K562 (cell line): ENCODE data around the gene ZSWIM6. TPM values are rescaled to one million over a fixed set of nuclear protein-coding genes. Genes with fewer than 3 reads are reported as not detected.

Source experiments
- ATAC-seq: fragments of 200-7000 bp; cut with Tn5 transposase; 3 replicates; pipeline ENCODE4 v1.9.1; 2020; ENCODE audit warnings: moderate library complexity
- BruUV-seq: library from RNA; stranded (reverse); fragments of 400-500 nt; replicated peaks from 2 replicates; lab custom pipeline; 2021; lab: Mats Ljungman, UMichigan
- CTCF ChIA-PET: fragments of 300-600 bp; formaldehyde crosslinking; extraction: SDS; loops from one replicate; lab custom pipeline; 2021; ENCODE audit warnings: low intra/inter-chr PET ratio; lab: Yijun Ruan, JAX
- POLR2A ChIA-PET: fragments of 300-600, 350-650 bp; sonication (Branson Sonifier 250); formaldehyde crosslinking; extraction: SDS; loops from one replicate; lab custom pipeline; 2021; ENCODE audit warnings: antibody characterized with exemption, inconsistent platforms; lab: Yijun Ruan, JAX
- DNase-seq, 4 experiments: peaks; one replicate each; pipeline versions ENCODE4 v3.0.0 to v3.0.0-alpha.2; 2011 to 2018; ENCODE audit warnings: low spot score in 3 of 4, mixed read lengths in 3 of 4; ENCODE audit errors: extremely low read depth in 1 of 4
- FAIRE-seq: peaks from 2 replicates; lab custom pipeline; 2011; peaks lifted over from hg19 to GRCh38; lab: Jason Lieb, UNC
- H2AFZ ChIP-seq: 2 replicates; pipeline ENCODE4 v1.6.0; 2011; ENCODE audit warnings: low read depth, low read length, control low read depth, inconsistent platforms
- H3K27ac ChIP-seq: fragments of 200-600 bp; 3 replicates; pipeline ENCODE4 v1.8.0; 2011; ENCODE audit warnings: low read depth, mild to moderate bottlenecking, control low read depth, inconsistent platforms, low read length, moderate library complexity, mixed read lengths; ENCODE audit errors: extremely low read depth
- H3K27me3 ChIP-seq, 2 experiments: fragments of 300-600 bp in 1 of 2; 2 replicates in 1 of 2; 3 replicates in 1 of 2; pipeline versions ENCODE4 v1.6.0 to v1.8.0; 2011; ENCODE audit warnings: inconsistent platforms in 2 of 2, low read length in 2 of 2, mild to moderate bottlenecking in 1 of 2, mixed read lengths in 1 of 2, moderate library complexity in 1 of 2; ENCODE audit not compliant: control insufficient read depth in 2 of 2, insufficient read depth in 2 of 2
- H3K36me3 ChIP-seq: fragments of 300-600 bp; 3 replicates; pipeline ENCODE4 v1.8.0; 2011; ENCODE audit warnings: mild to moderate bottlenecking, low read length, inconsistent platforms; ENCODE audit not compliant: control insufficient read depth, insufficient read depth
- H3K4me1 ChIP-seq, 2 experiments: fragments of 200-600 bp in 1 of 2; replicated peaks in 1 of 2; 2 replicates in 1 of 2; 3 replicates in 1 of 2; pipeline versions ENCODE4 v1.5.1 to v1.8.0; 2011; ENCODE audit warnings: inconsistent platforms in 2 of 2, low read length in 2 of 2, mild to moderate bottlenecking in 1 of 2, mixed read lengths in 1 of 2, moderate library complexity in 1 of 2; ENCODE audit not compliant: control insufficient read depth in 2 of 2, insufficient read depth in 2 of 2
- H3K4me2 ChIP-seq: 2 replicates; pipeline ENCODE4 v1.6.1; 2011; ENCODE audit warnings: low read length, control low read depth, inconsistent platforms, mixed read lengths; ENCODE audit not compliant: insufficient read depth
- H3K4me3 ChIP-seq: fragments of 200-600 bp; sonication (generic), shearing (Covaris generic); 2 replicates; pipeline ENCODE4 v1.5.1; 2016; ENCODE audit warnings: control low read depth, inconsistent platforms
- H3K79me2 ChIP-seq: fragments of 200-600 bp; 3 replicates; pipeline ENCODE4 v1.8.0; 2011; ENCODE audit warnings: low read length, inconsistent platforms; ENCODE audit not compliant: control insufficient read depth, insufficient read depth
- H3K9ac ChIP-seq, 2 experiments: 2 replicates each; pipeline versions ENCODE4 v1.6.0 to v1.6.1; 2011; ENCODE audit warnings: low read depth in 2 of 2, low read length in 2 of 2, control low read depth in 1 of 2, inconsistent platforms in 1 of 2, mild to moderate bottlenecking in 1 of 2, mixed read lengths in 1 of 2; ENCODE audit not compliant: insufficient read depth in 1 of 2
- H3K9me1 ChIP-seq: one replicate; pipeline ENCODE4 v1.6.0; 2011; ENCODE audit warnings: inconsistent platforms, mild to moderate bottlenecking, low read length, moderate library complexity; ENCODE audit not compliant: control insufficient read depth, insufficient read depth
- H3K9me3 ChIP-seq: replicated peaks from 2 replicates; pipeline ENCODE4 v1.5.1; 2011; ENCODE audit warnings: low read depth, low read length, inconsistent platforms; ENCODE audit not compliant: control insufficient read depth, insufficient read depth
- H4K20me1 ChIP-seq: replicated peaks from 2 replicates; pipeline ENCODE4 v1.6.1; 2011; ENCODE audit warnings: low read length, inconsistent platforms, mixed read lengths; ENCODE audit not compliant: control insufficient read depth, insufficient read depth
- BDP1 ChIP-seq: IDR thresholded peaks from 3 replicates; pipeline ENCODE4 v1.6.1; 2011; ENCODE audit not compliant: insufficient read length, insufficient read depth
- CC2D1A ChIP-seq: fragments of 450-650 bp; IDR thresholded peaks from 2 replicates; pipeline ENCODE4 v1.6.1; 2017; ENCODE audit warnings: mild to moderate bottlenecking
- CHCHD3 ChIP-seq: fragments of 250-450 bp; sonication (Bioruptor Pico); IDR thresholded peaks from 2 replicates; pipeline ENCODE4 v2.1.2; 2022; ENCODE audit warnings: mild to moderate bottlenecking
- CHD4 ChIP-seq: fragments of 200-600 bp; sonication (generic); IDR thresholded peaks from 3 replicates; pipeline ENCODE4 v1.6.1; 2012; ENCODE audit warnings: low read depth, mild to moderate bottlenecking, mixed read lengths, low read length, inconsistent platforms; ENCODE audit not compliant: insufficient read depth, insufficient replicate concordance, poor library complexity, severe bottlenecking
- ETV1 ChIP-seq: fragments of 450-650 bp; conservative IDR thresholded peaks from 2 replicates; pipeline ENCODE4 v1.6.1; 2016; ENCODE audit warnings: missing genetic modification characterization, control low read depth, low read depth, missing compliant biosample characterization
- HDAC3 ChIP-seq: fragments of 450-650 bp; IDR thresholded peaks from 2 replicates; pipeline ENCODE4 v1.6.1; 2018; ENCODE audit warnings: borderline replicate concordance, mild to moderate bottlenecking, moderate library complexity; ENCODE audit not compliant: partially characterized antibody
- HNRNPUL1 ChIP-seq: fragments of 200-400 bp; formaldehyde crosslinking; IDR thresholded peaks from 2 replicates; pipeline ENCODE4 v1.6.1; 2017; ENCODE audit warnings: low read length
- MAFK ChIP-seq: IDR thresholded peaks from 2 replicates; pipeline ENCODE4 v1.6.1; 2011; ENCODE audit warnings: low read length, improper control_type of control experiment
- NR2C1 ChIP-seq, 2 experiments: fragments of 450-650 bp; IDR thresholded peaks; 2 replicates each; pipeline ENCODE4 v1.6.1; 2017; ENCODE audit warnings: mild to moderate bottlenecking in 2 of 2, antibody characterized with exemption in 1 of 2, inconsistent platforms in 1 of 2, missing compliant biosample characterization in 1 of 2, missing genetic modification characterization in 1 of 2
- RUNX1 ChIP-seq: sonication (generic); IDR thresholded peaks from 2 replicates; pipeline ENCODE4 v1.6.1; 2016; ENCODE audit warnings: antibody characterized with exemption, low read depth
- TAL1 ChIP-seq: fragments of 450-650 bp; IDR thresholded peaks from 2 replicates; pipeline ENCODE4 v1.6.1; 2016; ENCODE audit warnings: mild to moderate bottlenecking
- ZBTB8A ChIP-seq: fragments of 450-650 bp; IDR thresholded peaks from 2 replicates; pipeline ENCODE4 v1.6.1; 2018; ENCODE audit warnings: mild to moderate bottlenecking, moderate library complexity; ENCODE audit not compliant: partially characterized antibody
- ZNF174 ChIP-seq: fragments of 250-450 bp; sonication (Bioruptor Pico); IDR thresholded peaks from 2 replicates; pipeline ENCODE4 v1.4.0; 2020; ENCODE audit warnings: mild to moderate bottlenecking
- ZNF444 ChIP-seq: fragments of 250-450 bp; sonication (Bioruptor Pico); IDR thresholded peaks from 2 replicates; pipeline ENCODE4 v1.4.0; 2020; ENCODE audit warnings: mild to moderate bottlenecking, moderate library complexity
- WGBS: fragments of 100-300 bp; shearing (Covaris generic); methylation state at CpG from one replicate; pipeline ENCODE4 v1.1.6; 2016; ENCODE audit warnings: low coverage, mixed read lengths; ENCODE audit not compliant: insufficient coverage; ENCODE audit errors: missing lambda C conversion rate; 5-methylcytosine and 5-hydroxymethylcytosine counted together
- in situ Hi-C: fragments of 300-500 bp; cut with MboI; formaldehyde crosslinking; loops from 4 replicates; pipeline ENCODE4 v1.15.0; 2018; ENCODE audit warnings: inconsistent platforms, mixed read lengths
- intact Hi-C: fragments of 100-400 bp; cut with micrococcal nuclease; formaldehyde crosslinking; loops from 2 replicates; pipeline ENCODE4 v1.14.2; 2022
- polyA plus RNA-seq, 8 experiments: library from polyadenylated mRNA; depleted of rRNA in 4 of 8; stranded (reverse) in 5 of 8; unstranded in 3 of 8; fragments of >200 nt; fragmentation: Nextera tagmentation in 2 of 8; fragmentation: Illumina TruSeq in 1 of 8; extraction: Ambion mirVana in 2 of 8; extraction: Trizol in 1 of 8; gene quantifications; 2 replicates each; pipeline versions ENCODE4 v1.2.1 to v1.2.3, GENCODE V29; 2011 to 2014; ENCODE audit warnings: inconsistent platforms in 1 of 8, missing spikeins in 1 of 8
- total RNA-seq, 7 experiments: library from RNA; depleted of rRNA in 6 of 7; stranded (reverse); fragments of >200 nt in 6 of 7; fragmentation: Illumina TruSeq in 2 of 7; extraction: Trizol in 2 of 7; gene quantifications; 2 replicates each; pipeline versions ENCODE4 v1.2.1 to v1.2.3, GENCODE V29; 2011 to 2021; ENCODE audit warnings: low replicate concordance in 1 of 7
- TF ChIP-seq, protein P1 (sequence below): fragments of 450-650 bp; formaldehyde crosslinking; IDR thresholded peaks from 2 replicates; pipeline ENCODE4 v1.4.0; 2020; ENCODE audit warnings: mild to moderate bottlenecking, moderate library complexity
- TF ChIP-seq, protein P2 (sequence below): fragments of 450-650 bp; IDR thresholded peaks from 2 replicates; pipeline ENCODE4 v1.6.1; 2016; ENCODE audit warnings: low read depth, mild to moderate bottlenecking, moderate library complexity

Gene ZSWIM6
- total and polyA plus RNA-seq, 9 of the 15 experiments (the other 6 are each of a cell fraction or from before 2014, with no cell fraction given) = 0.81 to 3.2 (median 2.0) TPM

DNA sequence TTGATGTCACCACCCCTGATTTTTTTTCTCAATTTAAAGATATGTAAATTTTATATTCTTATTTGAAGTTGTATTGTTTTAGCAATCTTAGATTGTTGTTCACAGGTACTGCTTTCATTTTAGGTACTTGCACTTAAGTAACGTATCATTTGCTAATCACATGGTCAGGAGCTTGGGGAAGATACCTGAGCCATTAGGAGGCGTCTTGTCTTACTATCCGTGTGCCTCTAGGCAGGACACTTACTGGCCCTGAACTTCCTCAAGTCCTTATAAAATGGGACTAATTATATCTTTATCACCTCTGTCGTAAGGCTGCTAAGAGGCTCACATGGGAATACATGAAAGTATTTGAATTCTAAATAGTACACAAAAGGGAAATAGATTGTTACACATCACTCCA is 18.5 kb downstream of the ZSWIM6 start:
- no peaks in the 10 kb centered on the region for H3K36me3 ChIP-seq
- in situ Hi-C loops = no loop called here
- POLR2A ChIA-PET = no interaction called here
- H3K4me2 ChIP-seq = no peak overlapping the region
- H3K79me2 ChIP-seq = no peaks in the 10 kb centered on the region
- intact Hi-C loops = no loop called here
- H3K4me1 ChIP-seq = no peaks in the 10 kb centered on the region
- H3K27me3 ChIP-seq = no peaks in the 10 kb centered on the region
- 6% methylated on average over 4 of the region's 4 CpGs for WGBS
- DNase-seq (no peak), ATAC-seq (no peak), FAIRE-seq (no peak)
- no peak overlapping the region for H3K9ac ChIP-seq
- H3K27ac ChIP-seq = no peak overlapping the region
- H2AFZ ChIP-seq = no peak overlapping the region
- TF ChIP-seq HDAC3 (no peak), RUNX1 (no peak), ETV1 (tag) (no peak), HNRNPUL1 (no peak), CC2D1A (no peak)
- no peaks in the 10 kb centered on the region for H4K20me1 ChIP-seq
- H3K9me1 ChIP-seq = no peaks in the 10 kb centered on the region
- no TSS peak for BruUV-seq
- CTCF ChIA-PET = no interaction called here
- H3K4me3 ChIP-seq = no peak overlapping the region
- no peaks in the 10 kb centered on the region for H3K9me3 ChIP-seq

DNA sequence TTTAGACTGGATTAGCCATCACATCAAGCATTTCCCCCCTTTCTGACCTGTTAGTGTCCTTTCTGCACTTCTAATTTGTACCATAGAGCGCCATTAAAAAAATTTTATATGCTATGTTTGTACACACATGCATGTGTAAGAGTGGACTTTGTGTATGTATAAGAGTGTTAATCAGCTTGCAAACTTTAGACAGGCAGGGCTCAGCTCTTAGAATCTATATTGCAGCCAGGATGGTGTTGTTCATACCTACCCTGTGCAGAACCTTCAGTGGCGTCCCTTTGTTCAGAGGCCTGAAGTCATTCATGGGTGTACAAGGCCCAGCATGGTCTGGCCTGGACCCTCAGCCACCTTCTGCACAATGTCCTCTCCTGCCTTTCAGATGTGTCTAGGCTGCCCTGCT is 19.7 kb downstream of the ZSWIM6 start:
- Histone ChIP-seq H3K9me1 (no peaks in the 10 kb centered on the region), H3K79me2 (no peaks in the 10 kb centered on the region), H3K4me1 (no peaks in the 10 kb centered on the region), H3K27ac (no peak overlapping the region), H3K36me3 (no peaks in the 10 kb centered on the region), H3K9me3 (0 out of 2 replicates have a peak, but pooled peaks cover 2% of the 10 kb centered on the region), H2AFZ (no peak overlapping the region), H3K9ac (no peak overlapping the region), H4K20me1 (no peaks in the 10 kb centered on the region), H3K4me3 (no peak overlapping the region), H3K27me3 (no peaks in the 10 kb centered on the region), H3K4me2 (no peak overlapping the region)
- no TSS peak for BruUV-seq
- WGBS = 7% methylated on average over 2 of the region's 2 CpGs
- in situ Hi-C loops = no loop called here
- POLR2A ChIA-PET = no interaction called here
- TF ChIP-seq, protein P1, sequence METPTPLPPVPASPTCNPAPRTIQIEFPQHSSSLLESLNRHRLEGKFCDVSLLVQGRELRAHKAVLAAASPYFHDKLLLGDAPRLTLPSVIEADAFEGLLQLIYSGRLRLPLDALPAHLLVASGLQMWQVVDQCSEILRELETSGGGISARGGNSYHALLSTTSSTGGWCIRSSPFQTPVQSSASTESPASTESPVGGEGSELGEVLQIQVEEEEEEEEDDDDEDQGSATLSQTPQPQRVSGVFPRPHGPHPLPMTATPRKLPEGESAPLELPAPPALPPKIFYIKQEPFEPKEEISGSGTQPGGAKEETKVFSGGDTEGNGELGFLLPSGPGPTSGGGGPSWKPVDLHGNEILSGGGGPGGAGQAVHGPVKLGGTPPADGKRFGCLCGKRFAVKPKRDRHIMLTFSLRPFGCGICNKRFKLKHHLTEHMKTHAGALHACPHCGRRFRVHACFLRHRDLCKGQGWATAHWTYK = no peak
- TF ChIP-seq NR2C1 (IDR thresholded peaks at IDR 0.05) (no peak), NR2C1 (tag; IDR thresholded peaks at IDR 0.05) (no peak), MAFK (no peak), ZBTB8A (no peak), ZNF174 (CRISPR knock-in tag) (no peak), BDP1 (no peak), ZNF444 (no peak), TAL1 (no peak), CHCHD3 (CRISPR knock-in tag) (no peak), CHD4 (no peak)
- TF ChIP-seq, protein P2, sequence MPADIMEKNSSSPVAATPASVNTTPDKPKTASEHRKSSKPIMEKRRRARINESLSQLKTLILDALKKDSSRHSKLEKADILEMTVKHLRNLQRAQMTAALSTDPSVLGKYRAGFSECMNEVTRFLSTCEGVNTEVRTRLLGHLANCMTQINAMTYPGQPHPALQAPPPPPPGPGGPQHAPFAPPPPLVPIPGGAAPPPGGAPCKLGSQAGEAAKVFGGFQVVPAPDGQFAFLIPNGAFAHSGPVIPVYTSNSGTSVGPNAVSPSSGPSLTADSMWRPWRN = no peak
- no peak for FAIRE-seq
- no peak for DNase-seq
- CTCF ChIA-PET = no interaction called here
- intact Hi-C loops = no loop called here
- no peak for ATAC-seq
